ENCODE results near the gene CCDC86.

DNA sequence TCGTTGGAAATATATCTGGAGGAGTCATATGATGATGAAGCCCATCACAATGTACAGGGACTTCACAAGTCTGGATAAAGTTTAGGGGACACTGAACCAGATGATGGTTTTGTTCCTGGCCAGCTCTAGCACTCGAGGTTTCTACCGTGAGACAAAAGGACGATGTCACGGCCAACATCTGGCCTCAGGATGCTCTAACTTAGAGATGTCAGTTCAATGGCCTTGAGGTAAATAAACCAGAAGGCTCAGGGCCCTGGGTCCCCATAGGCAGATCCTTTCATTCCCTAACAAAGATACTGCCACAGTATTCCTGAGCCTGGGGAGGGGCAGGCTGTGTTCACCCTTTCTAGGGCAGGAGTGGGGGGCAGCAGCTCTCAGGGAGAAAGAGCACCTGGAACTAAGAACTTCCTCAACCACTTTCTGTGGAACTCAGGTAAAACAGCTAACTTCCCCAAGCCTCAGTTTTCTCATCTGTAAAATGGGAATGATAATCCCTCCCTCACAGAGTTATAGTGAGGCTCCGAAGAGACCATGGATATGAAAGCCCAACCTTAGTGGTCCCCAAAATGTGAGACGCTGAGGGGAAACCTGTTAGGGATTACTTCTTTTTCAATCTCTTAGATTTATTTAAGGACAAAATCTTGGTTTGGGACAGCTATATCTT lies 38.5 kb upstream of the CCDC86 start:
- TF ChIP-seq, protein P1, sequence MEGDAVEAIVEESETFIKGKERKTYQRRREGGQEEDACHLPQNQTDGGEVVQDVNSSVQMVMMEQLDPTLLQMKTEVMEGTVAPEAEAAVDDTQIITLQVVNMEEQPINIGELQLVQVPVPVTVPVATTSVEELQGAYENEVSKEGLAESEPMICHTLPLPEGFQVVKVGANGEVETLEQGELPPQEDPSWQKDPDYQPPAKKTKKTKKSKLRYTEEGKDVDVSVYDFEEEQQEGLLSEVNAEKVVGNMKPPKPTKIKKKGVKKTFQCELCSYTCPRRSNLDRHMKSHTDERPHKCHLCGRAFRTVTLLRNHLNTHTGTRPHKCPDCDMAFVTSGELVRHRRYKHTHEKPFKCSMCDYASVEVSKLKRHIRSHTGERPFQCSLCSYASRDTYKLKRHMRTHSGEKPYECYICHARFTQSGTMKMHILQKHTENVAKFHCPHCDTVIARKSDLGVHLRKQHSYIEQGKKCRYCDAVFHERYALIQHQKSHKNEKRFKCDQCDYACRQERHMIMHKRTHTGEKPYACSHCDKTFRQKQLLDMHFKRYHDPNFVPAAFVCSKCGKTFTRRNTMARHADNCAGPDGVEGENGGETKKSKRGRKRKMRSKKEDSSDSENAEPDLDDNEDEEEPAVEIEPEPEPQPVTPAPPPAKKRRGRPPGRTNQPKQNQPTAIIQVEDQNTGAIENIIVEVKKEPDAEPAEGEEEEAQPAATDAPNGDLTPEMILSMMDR (IDR thresholded peaks at IDR 0.05): no peak
- no peak for TF ChIP-seq POLR2A (IDR thresholded peaks at IDR 0.05)
